T-helper 1 cell treated with Interleukin-12 subunit alpha and Interleukin-12 subunit beta and Interleukin-4 antibody, amounts not matched to agents 30 μg/mL and 1 μg/mL, for 36 hours (primary cell): ENCODE measurements around the gene FJX1.
"Not testable (repeated sequence)": the region's sequence is repeated elsewhere in the genome, so short reads cannot be mapped to it uniquely, and the experiment has no call there.

ENCODE experiments used
- H3K27ac Mint-ChIP-seq: one replicate; pipeline ENCODE4 v1.8.0; 2021; ENCODE audit warnings: mild to moderate bottlenecking, mixed read lengths
- H3K27me3 Mint-ChIP-seq: one replicate; pipeline ENCODE4 v1.8.0; 2021; ENCODE audit warnings: low read depth, mixed read lengths
- H3K36me3 Mint-ChIP-seq: one replicate; pipeline ENCODE4 v1.8.0; 2021; ENCODE audit warnings: low read depth, mixed read lengths
- H3K4me1 Mint-ChIP-seq: one replicate; pipeline ENCODE4 v1.8.0; 2021; ENCODE audit warnings: low read depth, mixed read lengths
- H3K4me3 Mint-ChIP-seq: one replicate; pipeline ENCODE4 v1.8.0; 2021; ENCODE audit warnings: mild to moderate bottlenecking, moderate library complexity, mixed read lengths
- H3K9me3 Mint-ChIP-seq: one replicate; pipeline ENCODE4 v1.8.0; 2021; ENCODE audit warnings: mixed read lengths

The FJX1 gene

DNA sequence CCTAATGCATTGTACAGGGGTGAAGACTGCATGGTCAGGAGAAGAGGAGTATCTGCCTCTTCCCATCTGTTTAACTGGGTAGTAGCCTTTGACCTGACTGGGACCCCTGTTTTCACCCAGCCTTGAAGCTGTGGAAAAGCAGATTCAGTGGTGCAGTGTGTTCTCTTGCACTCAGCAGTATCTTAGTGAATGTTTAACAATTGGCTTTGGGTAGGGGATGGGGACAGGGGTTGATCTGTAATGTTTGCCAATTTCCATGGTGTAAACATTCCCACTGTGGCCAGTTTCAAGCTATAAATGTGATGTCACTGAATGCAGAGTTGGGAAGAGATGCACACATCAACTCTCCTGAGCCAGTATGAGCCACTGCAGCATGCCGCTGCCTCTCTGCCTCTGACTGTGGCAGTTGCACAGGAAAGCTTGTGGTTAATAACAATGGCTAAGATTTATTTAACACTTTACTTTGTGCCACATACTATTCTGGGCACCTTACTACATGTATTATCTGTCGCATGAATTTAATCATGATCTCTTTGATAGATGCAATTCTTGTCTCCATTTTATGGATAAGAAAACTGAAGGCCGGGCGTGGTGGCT is 15.7 kb downstream of the FJX1 start:
- Mint-ChIP-seq H3K4me3 (no peak overlapping the region), H3K36me3 (no peaks in the 10 kb centered on the region), H3K4me1 (no peaks in the 10 kb centered on the region), H3K27me3 (peaks cover 56% of the 10 kb centered on the region), H3K9me3 (no peaks in the 10 kb centered on the region), H3K27ac (no peak overlapping the region)

DNA sequence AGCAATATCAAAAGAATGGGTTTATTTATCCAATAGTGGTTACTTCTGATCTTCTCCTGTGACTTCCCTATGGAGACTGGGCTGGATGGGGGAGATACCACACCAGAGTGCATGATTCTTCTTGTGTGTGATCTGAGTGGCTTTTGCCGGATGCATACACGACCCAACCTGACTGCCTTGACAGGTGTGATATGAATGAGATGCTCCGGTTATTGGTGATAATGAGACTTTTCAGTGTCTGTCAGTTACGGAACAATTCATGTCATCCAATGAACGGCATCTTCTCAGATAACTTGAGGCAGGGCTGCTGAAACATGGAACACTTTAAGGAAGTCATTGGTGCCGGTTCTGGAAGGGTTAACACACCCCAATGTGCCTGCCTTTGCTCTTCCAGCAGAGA is 17.7 kb downstream of the FJX1 start:
- Mint-ChIP-seq H3K36me3 (no peaks in the 10 kb centered on the region), H3K4me3 (no peak overlapping the region), H3K27ac (no peak overlapping the region), H3K27me3 (peaks cover 41% of the 10 kb centered on the region), H3K9me3 (no peaks in the 10 kb centered on the region), H3K4me1 (no peaks in the 10 kb centered on the region)

DNA sequence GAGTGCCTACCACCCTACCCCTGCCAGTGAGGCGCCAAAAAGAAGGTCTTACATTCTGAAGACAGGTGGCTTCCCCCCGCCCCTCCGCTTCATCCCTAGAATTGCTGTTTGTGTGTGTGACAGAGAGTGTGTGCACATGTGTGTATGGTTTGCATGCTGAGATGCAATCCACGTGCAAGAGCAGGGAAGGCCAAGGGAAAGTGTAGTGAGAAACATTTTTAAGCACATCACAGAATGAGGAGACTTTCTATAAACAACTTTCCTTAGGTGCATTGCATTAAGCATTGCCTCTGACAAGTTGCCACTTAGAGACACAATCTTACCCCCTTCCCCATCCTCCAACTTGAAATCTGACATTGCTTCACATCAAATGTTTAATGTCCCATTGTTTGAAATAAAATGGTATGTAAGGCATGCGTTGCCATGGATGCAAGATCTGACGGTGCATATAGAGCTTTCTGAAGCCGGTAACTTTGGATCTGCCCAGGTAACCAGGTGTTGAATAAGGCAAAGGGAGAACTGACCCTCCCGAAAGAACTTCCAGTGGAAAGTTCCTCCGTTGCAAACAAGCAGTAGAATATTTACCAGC is 21.4 kb downstream of the FJX1 start:
- Mint-ChIP-seq H3K4me1 (no peaks in the 10 kb centered on the region), H3K27me3 (peaks cover 26% of the 10 kb centered on the region), H3K27ac (no peak overlapping the region), H3K36me3 (no peaks in the 10 kb centered on the region), H3K9me3 (no peaks in the 10 kb centered on the region), H3K4me3 (no peak overlapping the region)

DNA sequence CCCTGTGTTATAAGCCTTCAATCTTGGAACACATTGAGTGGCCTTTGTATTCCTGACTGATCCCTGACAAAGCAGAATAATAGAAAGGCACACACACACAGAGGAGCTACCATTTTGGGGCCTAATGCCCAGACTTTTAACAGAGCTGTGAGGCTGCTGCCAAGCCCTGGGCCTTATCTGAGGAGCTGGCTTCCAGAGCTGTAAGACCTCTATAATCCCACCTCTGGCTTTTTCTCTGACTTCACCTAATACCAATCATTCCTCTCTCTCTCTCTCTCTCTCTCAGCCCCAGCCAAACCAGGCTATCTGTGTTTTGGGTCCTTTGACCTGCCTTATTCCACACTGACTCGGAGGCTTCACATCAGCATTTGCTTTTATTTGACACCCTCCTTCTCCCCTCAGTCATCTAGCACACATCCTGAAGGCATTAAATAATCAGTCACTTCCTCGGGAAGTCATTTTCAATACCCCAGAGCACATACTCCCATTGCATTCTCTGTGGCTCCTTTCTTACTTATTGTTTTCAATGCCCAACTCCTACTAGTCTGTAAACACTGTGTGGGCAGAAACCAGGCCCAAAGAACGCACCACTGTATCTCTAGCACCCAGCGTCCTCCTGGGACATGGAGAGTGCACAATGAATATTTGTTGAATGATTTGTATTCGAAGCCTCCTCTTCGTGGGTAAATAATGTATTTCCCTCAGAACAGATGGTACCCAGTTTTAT is 23.1 kb downstream of the FJX1 start:
- no peaks in the 10 kb centered on the region for H3K4me1 Mint-ChIP-seq
- H3K36me3 Mint-ChIP-seq, result no peaks in the 10 kb centered on the region
- H3K9me3 Mint-ChIP-seq, result no peaks in the 10 kb centered on the region
- H3K27me3 Mint-ChIP-seq, result peaks cover 26% of the 10 kb centered on the region
- no peak overlapping the region for H3K27ac Mint-ChIP-seq
- H3K4me3 Mint-ChIP-seq, result no peak overlapping the region

DNA sequence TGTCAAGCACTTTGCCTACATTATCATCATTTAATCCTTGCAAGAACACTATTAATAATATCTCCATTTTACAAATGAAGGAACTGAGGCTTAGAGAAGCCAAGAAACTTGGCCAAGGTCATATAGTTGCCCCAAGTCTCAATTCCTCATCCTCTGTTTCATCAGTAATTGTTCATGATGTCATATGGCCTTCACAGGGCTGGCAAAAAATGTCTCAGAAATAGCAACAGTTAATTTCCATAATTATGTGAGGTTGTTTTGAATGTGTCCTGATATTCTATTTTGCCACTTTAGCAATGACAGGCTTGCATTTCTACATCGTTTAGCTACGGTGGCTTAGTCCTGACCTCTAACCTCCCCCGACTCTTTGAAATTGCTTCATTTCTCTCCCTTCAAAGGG is 23.7 kb downstream of the FJX1 start:
- H3K27me3 Mint-ChIP-seq, result peaks cover 21% of the 10 kb centered on the region

DNA sequence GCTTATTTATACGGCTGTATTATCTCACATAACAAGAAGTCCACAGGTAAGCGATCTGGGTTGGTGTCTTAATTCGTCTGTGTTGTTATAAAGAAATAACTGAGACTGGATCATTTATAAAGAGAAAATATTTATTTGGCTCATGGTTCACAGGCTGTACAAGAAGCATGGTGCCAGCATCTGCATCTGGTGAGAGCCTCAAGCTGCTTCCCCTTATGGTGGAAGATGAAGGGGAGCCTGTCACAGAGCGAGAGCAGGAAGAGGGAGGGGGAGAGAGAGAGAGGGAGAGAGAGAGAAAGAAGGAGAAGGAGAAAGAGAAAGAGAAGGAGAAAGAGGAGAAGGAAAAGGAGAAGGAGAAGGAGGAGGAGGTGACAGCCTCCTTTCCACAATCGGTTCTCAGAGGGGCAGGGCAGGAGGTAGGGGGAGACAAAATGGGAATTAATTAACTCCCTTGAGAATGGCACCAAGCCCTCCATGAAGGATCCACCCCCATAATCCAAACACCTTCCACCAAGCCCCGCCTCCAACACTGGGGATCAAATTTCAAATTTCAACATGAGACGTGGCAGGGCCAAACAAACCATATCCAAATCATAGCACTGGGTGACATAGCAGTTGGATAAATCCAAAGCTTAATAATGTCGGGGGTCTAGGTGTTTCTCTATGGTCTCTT is 29.3 kb downstream of the FJX1 start:
- no peaks in the 10 kb centered on the region for H3K9me3 Mint-ChIP-seq
- H3K4me1 Mint-ChIP-seq, result no peaks in the 10 kb centered on the region
- no peak overlapping the region for H3K27ac Mint-ChIP-seq
- H3K27me3 Mint-ChIP-seq, result peaks cover 21% of the 10 kb centered on the region
- no peaks in the 10 kb centered on the region for H3K36me3 Mint-ChIP-seq
- H3K4me3 Mint-ChIP-seq, result no peak overlapping the region

More for the DNA sequence above, 23.7 kb downstream of the FJX1 start:
- H3K36me3 Mint-ChIP-seq, result no peaks in the 10 kb centered on the region
- H3K9me3 Mint-ChIP-seq, result no peaks in the 10 kb centered on the region
- no peak overlapping the region for H3K4me3 Mint-ChIP-seq
- no peak overlapping the region for H3K27ac Mint-ChIP-seq
- H3K4me1 Mint-ChIP-seq, result no peaks in the 10 kb centered on the region

DNA sequence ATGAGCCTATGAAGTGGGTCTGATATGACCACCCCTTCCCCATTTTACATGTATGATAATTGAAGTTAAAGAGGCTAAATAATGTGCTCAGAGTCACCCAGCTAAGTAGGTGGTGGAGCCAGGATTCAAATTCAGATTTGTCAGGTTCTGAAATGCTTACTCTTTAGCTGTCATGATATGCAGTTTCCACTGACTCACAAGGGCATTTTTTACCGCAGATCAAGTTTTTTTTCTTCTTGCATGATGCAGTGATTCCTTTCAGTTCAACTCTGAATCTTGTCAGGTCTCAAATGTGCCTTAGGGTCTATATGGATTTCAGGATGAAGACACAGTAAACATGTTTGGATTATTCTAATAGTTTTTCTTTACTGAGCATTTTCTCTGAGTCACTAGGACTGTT is 31.7 kb downstream of the FJX1 start:
- Mint-ChIP-seq H3K27me3 (peaks cover 34% of the 10 kb centered on the region), H3K36me3 (no peaks in the 10 kb centered on the region), H3K9me3 (no peaks in the 10 kb centered on the region), H3K4me3 (no peak overlapping the region), H3K27ac (no peak overlapping the region), H3K4me1 (no peaks in the 10 kb centered on the region)

DNA sequence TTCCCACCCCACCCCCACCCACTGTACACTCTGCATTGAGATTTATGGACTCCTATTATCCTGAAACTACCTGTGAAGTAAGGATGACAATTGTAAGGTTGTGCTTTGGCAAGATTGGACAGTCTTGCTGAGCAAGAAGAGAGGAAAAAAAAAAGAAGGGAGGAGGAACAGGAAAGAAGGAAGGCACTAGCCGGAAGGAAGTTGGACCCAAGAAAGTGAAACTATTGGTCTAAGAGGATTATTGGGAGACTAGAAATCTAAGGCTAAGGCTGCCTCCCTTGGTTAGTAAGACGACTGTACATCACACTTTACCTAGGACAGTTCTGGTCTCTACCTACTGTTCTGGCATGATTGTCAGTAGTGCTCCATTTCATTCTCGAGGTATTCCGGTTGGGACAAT is 32.2 kb downstream of the FJX1 start:
- no peaks in the 10 kb centered on the region for H3K4me1 Mint-ChIP-seq
- H3K4me3 Mint-ChIP-seq, result no peak overlapping the region
- H3K27me3 Mint-ChIP-seq, result peaks cover 36% of the 10 kb centered on the region
- no peaks in the 10 kb centered on the region for H3K9me3 Mint-ChIP-seq
- H3K36me3 Mint-ChIP-seq, result no peaks in the 10 kb centered on the region
- H3K27ac Mint-ChIP-seq, result no peak overlapping the region

DNA sequence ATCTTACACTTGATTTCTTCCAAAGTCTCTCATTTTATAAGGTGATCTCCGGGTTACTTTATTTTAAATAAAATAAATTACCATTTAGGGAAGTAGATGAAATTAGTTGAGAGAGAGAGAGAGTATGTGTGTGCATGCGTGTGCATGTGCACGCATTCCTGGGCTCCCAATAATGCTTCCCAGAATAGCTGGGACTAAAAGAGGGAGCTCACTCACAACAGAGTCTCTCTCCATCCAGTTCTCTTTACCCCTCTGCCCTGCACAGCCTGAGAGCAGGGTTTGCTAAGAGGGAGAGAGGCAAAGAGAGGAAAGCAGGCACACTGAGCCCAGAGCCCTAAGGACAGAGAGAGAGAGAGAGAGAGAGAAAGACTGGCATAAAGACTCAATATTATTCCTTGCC is 33.0 kb downstream of the FJX1 start:
- H3K9me3 Mint-ChIP-seq, result no peaks in the 10 kb centered on the region
- H3K27me3 Mint-ChIP-seq, result peaks cover 32% of the 10 kb centered on the region
- no peaks in the 10 kb centered on the region for H3K4me1 Mint-ChIP-seq
- no peaks in the 10 kb centered on the region for H3K36me3 Mint-ChIP-seq
- no peak overlapping the region for H3K27ac Mint-ChIP-seq
- H3K4me3 Mint-ChIP-seq, result no peak overlapping the region

DNA sequence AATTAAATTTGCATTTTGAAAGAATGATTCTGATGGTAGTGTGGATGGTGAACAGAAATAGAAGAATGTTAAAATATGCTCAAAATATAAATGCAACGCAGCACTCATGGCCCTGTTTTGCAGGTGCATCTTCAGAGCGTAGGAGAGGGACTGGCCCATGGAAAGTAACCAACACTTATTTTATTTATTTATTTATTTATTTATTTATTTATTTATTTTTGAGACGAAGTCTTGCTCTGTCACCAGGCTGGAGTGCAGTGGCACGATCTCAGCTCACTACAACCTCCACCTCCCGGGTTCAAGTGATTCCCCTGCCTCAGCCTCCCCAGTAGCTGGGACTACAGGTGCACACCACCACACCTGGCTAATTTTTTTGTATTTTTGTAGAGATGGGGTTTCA is 34.5 kb downstream of the FJX1 start:
- not testable (repeated sequence) for H3K27ac Mint-ChIP-seq, H3K4me1 Mint-ChIP-seq, H3K36me3 Mint-ChIP-seq, H3K9me3 Mint-ChIP-seq, H3K4me3 Mint-ChIP-seq
- peaks cover 30% of the 10 kb centered on the region for H3K27me3 Mint-ChIP-seq

DNA sequence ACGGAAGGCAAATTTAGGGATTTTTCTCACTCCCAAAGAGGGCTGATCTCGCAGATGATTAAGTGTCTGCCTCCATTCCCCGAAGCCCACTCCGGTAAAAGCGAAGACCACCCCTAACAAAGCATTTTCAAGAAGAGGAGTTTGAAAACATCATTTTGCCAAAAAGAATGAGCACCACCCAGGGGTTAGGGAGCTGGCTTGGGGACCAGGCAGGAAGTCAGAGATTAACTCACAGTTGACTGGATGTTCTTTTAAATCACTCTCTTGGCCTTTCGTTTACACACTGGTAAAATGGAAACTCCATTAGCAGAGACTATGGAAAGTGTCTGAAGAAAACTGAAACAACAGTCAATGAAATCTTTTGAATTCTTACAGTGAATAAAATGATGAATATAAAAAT is 36.5 kb downstream of the FJX1 start:
- no peaks in the 10 kb centered on the region for H3K4me1 Mint-ChIP-seq
- no peak overlapping the region for H3K4me3 Mint-ChIP-seq
- no peaks in the 10 kb centered on the region for H3K36me3 Mint-ChIP-seq
- no peak overlapping the region for H3K27ac Mint-ChIP-seq
- H3K27me3 Mint-ChIP-seq, result peaks cover 38% of the 10 kb centered on the region
- H3K9me3 Mint-ChIP-seq, result no peaks in the 10 kb centered on the region

DNA sequence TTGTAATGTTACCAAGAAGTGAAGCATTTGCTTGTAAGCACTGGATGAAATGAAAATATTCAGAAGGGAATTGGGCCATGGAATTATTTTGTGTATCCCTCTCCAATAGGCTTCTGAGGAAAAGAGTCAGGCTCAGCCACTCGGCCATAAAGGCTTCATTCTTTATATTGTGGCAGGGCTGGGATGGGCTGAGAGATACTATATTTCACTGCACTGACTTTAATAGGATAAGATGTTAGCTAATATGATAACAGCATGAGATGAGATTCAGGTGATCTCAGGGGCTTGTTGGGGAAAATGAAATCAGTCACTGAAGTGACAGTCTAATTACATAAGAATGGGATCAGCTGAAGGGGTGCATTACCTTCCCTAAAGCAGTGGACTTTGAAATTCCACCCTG is 37.0 kb downstream of the FJX1 start:
- no peak overlapping the region for H3K4me3 Mint-ChIP-seq
- no peaks in the 10 kb centered on the region for H3K9me3 Mint-ChIP-seq
- no peaks in the 10 kb centered on the region for H3K4me1 Mint-ChIP-seq
- no peak overlapping the region for H3K27ac Mint-ChIP-seq
- no peaks in the 10 kb centered on the region for H3K36me3 Mint-ChIP-seq
- H3K27me3 Mint-ChIP-seq, result peaks cover 38% of the 10 kb centered on the region

DNA sequence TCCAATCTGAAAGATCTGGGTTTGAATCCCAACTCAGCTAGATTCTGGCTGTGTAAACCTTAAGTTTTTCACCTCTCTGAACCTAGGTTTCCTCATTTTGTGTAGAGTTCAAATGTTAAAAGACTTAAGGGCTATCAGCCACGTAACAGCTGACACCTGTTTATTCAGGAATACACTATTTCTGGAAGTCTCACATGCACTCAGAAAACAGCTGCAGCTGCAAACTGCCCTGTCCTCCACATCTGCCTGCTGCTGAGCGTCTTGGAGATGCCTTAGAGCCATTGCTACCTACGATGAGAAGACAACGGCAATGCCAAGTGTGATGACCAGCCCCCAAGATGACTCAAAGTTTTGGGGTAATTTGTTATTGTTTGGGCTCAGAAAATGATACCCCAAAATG is 37.6 kb downstream of the FJX1 start:
- Mint-ChIP-seq H3K27ac (no peak overlapping the region), H3K9me3 (no peaks in the 10 kb centered on the region), H3K36me3 (no peaks in the 10 kb centered on the region), H3K4me1 (no peaks in the 10 kb centered on the region), H3K4me3 (no peak overlapping the region), H3K27me3 (peaks cover 38% of the 10 kb centered on the region)

DNA sequence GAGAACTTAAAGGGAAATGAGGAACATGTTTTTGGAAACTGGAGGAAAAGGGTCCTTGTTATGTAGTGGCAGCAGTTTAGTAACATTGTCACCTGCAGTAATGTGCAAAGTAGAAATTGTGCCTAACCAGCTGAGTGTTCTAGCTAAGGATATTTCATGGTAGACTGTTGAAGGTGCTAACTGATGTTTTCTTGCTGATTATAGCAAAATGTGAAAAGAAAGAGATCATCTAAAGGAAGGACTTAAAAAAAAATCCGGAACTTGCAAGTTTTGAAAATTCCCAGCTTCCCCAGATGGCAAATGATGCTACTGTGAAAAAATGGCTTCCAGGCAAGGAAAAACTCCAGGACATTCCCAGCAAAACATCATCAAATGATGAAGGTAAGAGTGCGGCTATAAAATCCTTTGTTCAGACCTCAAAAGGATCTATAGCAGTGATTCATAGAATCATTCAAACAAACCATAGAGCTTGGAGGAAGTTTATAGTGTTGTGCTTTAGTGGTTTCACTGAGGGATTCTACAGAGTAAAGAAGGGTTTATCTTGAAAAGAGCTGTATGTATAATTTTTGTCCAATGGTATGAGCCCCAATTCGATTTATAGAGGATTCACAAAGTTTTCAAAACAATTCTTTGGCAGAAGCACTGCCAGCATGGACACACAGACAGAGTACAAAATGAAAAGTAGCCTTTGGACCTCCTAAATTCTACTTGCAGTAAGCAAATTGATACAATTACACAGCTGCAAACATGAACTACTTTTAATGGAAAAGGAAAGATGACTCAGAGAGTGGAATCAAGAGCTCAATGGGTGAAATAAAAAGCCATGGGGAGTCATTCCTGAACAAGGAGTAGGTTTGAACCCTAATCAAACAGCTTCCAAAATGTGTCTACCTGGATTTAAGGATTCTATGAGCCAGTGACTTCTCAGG is 40.0 kb downstream of the FJX1 start:
- Mint-ChIP-seq H3K27me3 (peaks cover 45% of the 10 kb centered on the region), H3K4me3 (no peak overlapping the region), H3K27ac (no peak overlapping the region), H3K36me3 (peaks cover 4% of the 10 kb centered on the region), H3K4me1 (peaks cover 9% of the 10 kb centered on the region), H3K9me3 (peaks cover 3% of the 10 kb centered on the region)
